HL-60 (cell line): ENCODE data around the gene CCT8L2.
"Not testable (repeated sequence)": the region's sequence is repeated elsewhere in the genome, so short reads cannot be mapped to it uniquely, and the experiment has no call there.

ENCODE experiments used
- DNase-seq, 2 experiments: peaks; one replicate each; pipeline ENCODE4 v3.0.0-alpha.2; 2010 to 2020; ENCODE audit warnings: low read depth in 1 of 2, low spot score in 1 of 2
- H3K27ac ChIP-seq: fragments of 250-450 bp; sonication (Bioruptor Pico); replicated peaks from 2 replicates; pipeline ENCODE4 v1.5.1; 2020; ENCODE audit warnings: mild to moderate bottlenecking, moderate library complexity
- H3K27me3 ChIP-seq: fragments of 250-450 bp; sonication (Bioruptor Pico); 2 replicates; pipeline ENCODE4 v1.5.1; 2021; ENCODE audit warnings: mild to moderate bottlenecking, moderate library complexity; ENCODE audit not compliant: insufficient read depth, poor library complexity, severe bottlenecking
- H3K4me3 ChIP-seq: replicated peaks from 2 replicates; pipeline ENCODE4 v1.5.1; 2011; ENCODE audit warnings: mild to moderate bottlenecking, control low read depth, low read length; ENCODE audit not compliant: insufficient read depth
- CTCF ChIP-seq: IDR thresholded peaks from one replicate; pipeline ENCODE4 v1.5.1; 2011; ENCODE audit warnings: low read length, control low read depth, inconsistent platforms; ENCODE audit not compliant: insufficient read depth
- GABPA ChIP-seq: IDR thresholded peaks from 2 replicates; pipeline ENCODE4 v1.6.1; 2012; ENCODE audit warnings: low read depth
- POLR2AphosphoS5 ChIP-seq: IDR thresholded peaks from 2 replicates; pipeline ENCODE4 v1.6.1; 2012; ENCODE audit warnings: low read depth
- SPI1 ChIP-seq: IDR thresholded peaks from 2 replicates; pipeline ENCODE4 v1.6.1; 2012; ENCODE audit warnings: low read depth, mild to moderate bottlenecking, borderline replicate concordance
- TF ChIP-seq, protein P1 (sequence below): IDR thresholded peaks from 2 replicates; pipeline ENCODE4 v1.6.1; 2012; ENCODE audit warnings: low read depth; ENCODE audit not compliant: insufficient replicate concordance

CCT8L2 gene

GRCh38 chr22:16586991-16587390 lies 5.6 kb downstream of the CCT8L2 start:
- H3K4me3 ChIP-seq = no peak overlapping the region
- DNase-seq = no peak
- H3K27me3 ChIP-seq = no peaks in the 10 kb centered on the region
- TF ChIP-seq POLR2AphosphoS5 (no peak), CTCF (no peak), GABPA (no peak), SPI1 (no peak)
- TF ChIP-seq, protein P1, sequence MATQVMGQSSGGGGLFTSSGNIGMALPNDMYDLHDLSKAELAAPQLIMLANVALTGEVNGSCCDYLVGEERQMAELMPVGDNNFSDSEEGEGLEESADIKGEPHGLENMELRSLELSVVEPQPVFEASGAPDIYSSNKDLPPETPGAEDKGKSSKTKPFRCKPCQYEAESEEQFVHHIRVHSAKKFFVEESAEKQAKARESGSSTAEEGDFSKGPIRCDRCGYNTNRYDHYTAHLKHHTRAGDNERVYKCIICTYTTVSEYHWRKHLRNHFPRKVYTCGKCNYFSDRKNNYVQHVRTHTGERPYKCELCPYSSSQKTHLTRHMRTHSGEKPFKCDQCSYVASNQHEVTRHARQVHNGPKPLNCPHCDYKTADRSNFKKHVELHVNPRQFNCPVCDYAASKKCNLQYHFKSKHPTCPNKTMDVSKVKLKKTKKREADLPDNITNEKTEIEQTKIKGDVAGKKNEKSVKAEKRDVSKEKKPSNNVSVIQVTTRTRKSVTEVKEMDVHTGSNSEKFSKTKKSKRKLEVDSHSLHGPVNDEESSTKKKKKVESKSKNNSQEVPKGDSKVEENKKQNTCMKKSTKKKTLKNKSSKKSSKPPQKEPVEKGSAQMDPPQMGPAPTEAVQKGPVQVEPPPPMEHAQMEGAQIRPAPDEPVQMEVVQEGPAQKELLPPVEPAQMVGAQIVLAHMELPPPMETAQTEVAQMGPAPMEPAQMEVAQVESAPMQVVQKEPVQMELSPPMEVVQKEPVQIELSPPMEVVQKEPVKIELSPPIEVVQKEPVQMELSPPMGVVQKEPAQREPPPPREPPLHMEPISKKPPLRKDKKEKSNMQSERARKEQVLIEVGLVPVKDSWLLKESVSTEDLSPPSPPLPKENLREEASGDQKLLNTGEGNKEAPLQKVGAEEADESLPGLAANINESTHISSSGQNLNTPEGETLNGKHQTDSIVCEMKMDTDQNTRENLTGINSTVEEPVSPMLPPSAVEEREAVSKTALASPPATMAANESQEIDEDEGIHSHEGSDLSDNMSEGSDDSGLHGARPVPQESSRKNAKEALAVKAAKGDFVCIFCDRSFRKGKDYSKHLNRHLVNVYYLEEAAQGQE = no peak
- no peak overlapping the region for H3K27ac ChIP-seq

- Histone ChIP-seq H3K27me3 (no peaks in the 10 kb centered on the region), H3K27ac (no peak overlapping the region), H3K4me3 (no peak overlapping the region)
- no peak for DNase-seq
- TF ChIP-seq, protein P1 = no peak
- TF ChIP-seq GABPA (no peak), SPI1 (no peak), CTCF (no peak), POLR2AphosphoS5 (no peak)
These were observed 6.4 kb downstream of the CCT8L2 start for GRCh38 chr22:16586170-16586569.

DNA sequence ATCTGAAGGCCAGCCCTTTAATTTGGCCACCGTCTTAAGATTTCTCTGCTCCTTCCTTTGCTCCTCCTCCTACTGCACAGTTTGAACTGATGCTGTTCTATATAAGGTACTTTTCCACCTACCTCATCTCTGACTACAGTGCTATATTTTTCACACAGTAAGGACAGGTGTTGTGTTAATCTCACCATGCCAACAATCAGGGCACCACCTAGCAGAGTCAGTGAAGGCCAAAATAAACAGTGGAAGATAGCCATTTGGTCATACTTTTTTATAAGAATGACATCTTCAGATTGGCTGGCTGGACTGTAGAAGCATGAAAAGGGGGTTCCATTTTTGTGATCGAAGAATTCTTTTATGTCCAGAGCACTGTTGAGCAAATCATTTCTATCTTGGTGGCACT lies 11.7 kb downstream of the CCT8L2 start:
- not testable (repeated sequence) for H3K4me3 ChIP-seq, DNase-seq, H3K27me3 ChIP-seq, H3K27ac ChIP-seq

GRCh38 chr22:16569240-16569834 lies 23.3 kb downstream of the CCT8L2 start:
- not testable (repeated sequence) for H3K27ac ChIP-seq, DNase-seq

DNA sequence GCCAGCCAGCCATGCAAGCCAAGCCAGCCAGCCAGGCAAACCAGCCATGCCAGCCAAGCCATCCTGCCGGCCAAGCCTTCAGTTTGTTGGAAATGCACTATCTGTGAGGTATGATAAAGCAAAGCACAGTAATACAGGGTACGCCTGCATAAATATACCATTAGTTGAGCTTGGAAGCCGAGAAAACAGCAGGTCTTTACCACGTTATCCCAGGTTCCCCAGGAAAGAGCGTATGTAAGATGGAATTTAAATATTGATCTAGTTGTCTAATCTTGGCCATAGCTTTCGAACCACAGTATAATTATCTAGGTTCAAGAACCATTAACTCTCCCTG lies 24.2 kb downstream of the CCT8L2 start:
- no peak for DNase-seq
- Histone ChIP-seq H3K27me3 (no peaks in the 10 kb centered on the region), H3K27ac (no peak overlapping the region), H3K4me3 (no peak overlapping the region)
- TF ChIP-seq CTCF (no peak), SPI1 (no peak), POLR2AphosphoS5 (no peak), GABPA (no peak)
- TF ChIP-seq, protein P1 = no peak

More at GRCh38 chr22:16569240-16569834, 23.3 kb downstream of the CCT8L2 start:
- H3K4me3 ChIP-seq, H3K27me3 ChIP-seq: not testable (repeated sequence)

DNA sequence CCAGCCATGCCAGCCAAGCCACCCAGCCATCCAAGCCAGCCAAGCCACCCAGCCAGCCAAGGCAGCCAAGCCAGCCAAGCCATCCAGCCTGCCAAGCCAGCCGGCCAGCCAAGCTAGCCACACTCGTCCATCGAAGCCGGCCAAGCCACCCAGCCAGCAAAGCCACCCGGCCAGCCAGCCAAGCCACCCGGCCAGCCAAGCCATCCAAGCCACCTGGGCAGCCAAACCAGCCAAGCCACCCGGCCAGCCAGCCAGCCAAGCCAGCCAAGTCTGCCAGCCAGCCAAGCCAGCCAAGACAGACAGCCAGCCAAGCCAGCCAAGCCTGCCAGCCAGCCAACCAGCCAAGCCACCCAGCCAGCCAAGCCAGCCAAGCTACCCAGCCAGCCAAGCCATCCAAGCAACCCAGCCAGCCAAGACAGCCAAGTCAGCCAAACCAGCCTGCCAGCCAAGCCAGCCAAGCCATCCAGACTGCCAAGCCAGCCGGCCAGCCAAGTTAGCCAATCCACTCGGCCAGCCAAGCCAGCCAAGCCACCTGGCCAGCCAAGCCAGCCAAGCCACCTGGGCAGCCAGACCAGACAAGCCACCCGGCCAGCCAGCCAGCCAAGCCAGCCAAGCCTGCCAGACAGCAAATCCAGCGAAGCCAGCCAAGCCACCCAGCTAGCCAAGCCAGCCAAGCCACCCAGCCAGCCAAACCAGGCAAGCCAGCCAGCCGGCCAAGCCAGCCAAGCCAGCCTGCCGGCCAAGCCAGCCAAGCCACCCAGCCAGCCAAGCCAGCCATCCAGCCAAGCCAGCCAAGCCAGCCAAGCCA lies 24.8 kb downstream of the CCT8L2 start:
- not testable (repeated sequence) for H3K4me3 ChIP-seq, H3K27me3 ChIP-seq, H3K27ac ChIP-seq, DNase-seq
